Activated B cell treated with CpG ODN at 0.5 μM for 24 hours (primary cell): ENCODE results near the gene VDAC2. TPM values are rescaled to one million over a fixed set of nuclear protein-coding genes. Genes with fewer than 3 reads are reported as not detected.
"Not testable (repeated sequence)": the region's sequence is repeated elsewhere in the genome, so short reads cannot be mapped to it uniquely, and the experiment has no call there.

Experiments
- ATAC-seq: fragments of 200-7000 bp; cut with Tn5 transposase; one replicate; pipeline ENCODE4 v1.10.0; 2021; ENCODE audit warnings: low read depth, mild to moderate bottlenecking, moderate library complexity
- CTCF ChIA-PET: fragments of 350-600 bp; sonication (Branson Sonifier 250); formaldehyde crosslinking; loops from one replicate; lab custom pipeline; 2021; ENCODE audit warnings: antibody characterized with exemption; lab: Charles Lee
- POLR2A ChIA-PET: fragments of 350-600 bp; sonication (Branson Sonifier 250); formaldehyde crosslinking; loops from one replicate; lab custom pipeline; 2021; ENCODE audit warnings: antibody characterized with exemption; lab: Charles Lee
- DNase-seq: peaks from one replicate; pipeline ENCODE4 v3.0.0; 2022
- H3K27ac Mint-ChIP-seq: one replicate; pipeline ENCODE4 v1.8.0; 2020; ENCODE audit warnings: mixed read lengths
- H3K27me3 Mint-ChIP-seq: one replicate; pipeline ENCODE4 v1.8.0; 2021; ENCODE audit warnings: mixed read lengths
- H3K36me3 Mint-ChIP-seq: one replicate; pipeline ENCODE4 v1.8.0; 2021; ENCODE audit warnings: low read depth, mixed read lengths
- H3K4me1 Mint-ChIP-seq: one replicate; pipeline ENCODE4 v1.8.0; 2021; ENCODE audit warnings: mixed read lengths
- H3K4me3 Mint-ChIP-seq: one replicate; pipeline ENCODE4 v1.8.0; 2020; ENCODE audit warnings: mild to moderate bottlenecking, mixed read lengths
- H3K9me3 Mint-ChIP-seq: one replicate; pipeline ENCODE4 v1.8.0; 2020; ENCODE audit warnings: mixed read lengths
- intact Hi-C: fragments of 100-400 bp; cut with micrococcal nuclease; formaldehyde crosslinking; loops from one replicate; pipeline ENCODE4 v1.15.1; 2024
- total RNA-seq: library from RNA; stranded (reverse); gene quantifications from 2 replicates; pipeline ENCODE4 v1.2.3, GENCODE V29; 2022
- TF ChIP-seq, protein P1 (sequence below): fragments of 200-600 bp; IDR thresholded peaks from one replicate; pipeline ENCODE4 v1.8.0; 2022; ENCODE audit warnings: antibody characterized with exemption, mild to moderate bottlenecking

Gene VDAC2
- total RNA-seq, 1 donor from 2014 or later = 104 TPM

GRCh38 chr10:75197906-75198305 lies 12.7 kb upstream of the VDAC2 start:
- DNase-seq (no peak), ATAC-seq (no peak)
- Mint-ChIP-seq H3K36me3 (no peaks in the 10 kb centered on the region), H3K4me3 (no peak overlapping the region), H3K9me3 (no peaks in the 10 kb centered on the region), H3K27ac (no peak overlapping the region), H3K27me3 (no peaks in the 10 kb centered on the region), H3K4me1 (no peaks in the 10 kb centered on the region)
- CTCF ChIA-PET = no interaction called here
- TF ChIP-seq, protein P1, sequence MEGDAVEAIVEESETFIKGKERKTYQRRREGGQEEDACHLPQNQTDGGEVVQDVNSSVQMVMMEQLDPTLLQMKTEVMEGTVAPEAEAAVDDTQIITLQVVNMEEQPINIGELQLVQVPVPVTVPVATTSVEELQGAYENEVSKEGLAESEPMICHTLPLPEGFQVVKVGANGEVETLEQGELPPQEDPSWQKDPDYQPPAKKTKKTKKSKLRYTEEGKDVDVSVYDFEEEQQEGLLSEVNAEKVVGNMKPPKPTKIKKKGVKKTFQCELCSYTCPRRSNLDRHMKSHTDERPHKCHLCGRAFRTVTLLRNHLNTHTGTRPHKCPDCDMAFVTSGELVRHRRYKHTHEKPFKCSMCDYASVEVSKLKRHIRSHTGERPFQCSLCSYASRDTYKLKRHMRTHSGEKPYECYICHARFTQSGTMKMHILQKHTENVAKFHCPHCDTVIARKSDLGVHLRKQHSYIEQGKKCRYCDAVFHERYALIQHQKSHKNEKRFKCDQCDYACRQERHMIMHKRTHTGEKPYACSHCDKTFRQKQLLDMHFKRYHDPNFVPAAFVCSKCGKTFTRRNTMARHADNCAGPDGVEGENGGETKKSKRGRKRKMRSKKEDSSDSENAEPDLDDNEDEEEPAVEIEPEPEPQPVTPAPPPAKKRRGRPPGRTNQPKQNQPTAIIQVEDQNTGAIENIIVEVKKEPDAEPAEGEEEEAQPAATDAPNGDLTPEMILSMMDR = no peak
- POLR2A ChIA-PET = no interaction called here
- intact Hi-C loops = no loop called here

DNA sequence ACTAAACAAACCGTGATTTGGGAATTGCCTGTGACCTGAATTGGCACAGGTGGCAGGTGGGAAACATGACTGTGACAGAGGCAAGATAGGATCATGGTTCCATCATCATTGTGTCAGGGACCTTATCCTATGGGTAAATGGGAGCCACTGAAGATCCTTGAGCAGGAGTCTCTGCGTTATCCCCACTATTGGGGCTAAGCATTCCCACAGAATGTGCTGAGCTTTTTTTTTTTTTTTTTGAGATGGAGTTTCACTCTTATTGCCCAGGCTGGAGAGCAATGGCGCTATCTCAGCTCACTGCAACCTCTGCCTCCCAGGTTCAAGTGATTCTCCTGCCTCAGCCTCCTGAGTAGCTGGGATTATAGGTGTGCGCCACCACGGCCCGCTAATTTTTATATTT lies 10.6 kb upstream of the VDAC2 start:
- H3K27me3 Mint-ChIP-seq, H3K4me1 Mint-ChIP-seq, H3K4me3 Mint-ChIP-seq, CTCF ChIA-PET, H3K27ac Mint-ChIP-seq, H3K9me3 Mint-ChIP-seq, DNase-seq, ATAC-seq, intact Hi-C loops, H3K36me3 Mint-ChIP-seq: not testable (repeated sequence)
- POLR2A ChIA-PET = interaction anchor here (0.5 to 0.6 kb wide), 2 partner anchors 25 to 26 kb away, joined by 3 to 4 read pairs; no protein-coding TSS in a partner anchor

GRCh38 chr10:75201793-75202307 lies 8.7 kb upstream of the VDAC2 start:
- Mint-ChIP-seq H3K9me3 (no peaks in the 10 kb centered on the region), H3K4me3 (no peak overlapping the region)
- TF ChIP-seq, protein P1 = no peak

DNA sequence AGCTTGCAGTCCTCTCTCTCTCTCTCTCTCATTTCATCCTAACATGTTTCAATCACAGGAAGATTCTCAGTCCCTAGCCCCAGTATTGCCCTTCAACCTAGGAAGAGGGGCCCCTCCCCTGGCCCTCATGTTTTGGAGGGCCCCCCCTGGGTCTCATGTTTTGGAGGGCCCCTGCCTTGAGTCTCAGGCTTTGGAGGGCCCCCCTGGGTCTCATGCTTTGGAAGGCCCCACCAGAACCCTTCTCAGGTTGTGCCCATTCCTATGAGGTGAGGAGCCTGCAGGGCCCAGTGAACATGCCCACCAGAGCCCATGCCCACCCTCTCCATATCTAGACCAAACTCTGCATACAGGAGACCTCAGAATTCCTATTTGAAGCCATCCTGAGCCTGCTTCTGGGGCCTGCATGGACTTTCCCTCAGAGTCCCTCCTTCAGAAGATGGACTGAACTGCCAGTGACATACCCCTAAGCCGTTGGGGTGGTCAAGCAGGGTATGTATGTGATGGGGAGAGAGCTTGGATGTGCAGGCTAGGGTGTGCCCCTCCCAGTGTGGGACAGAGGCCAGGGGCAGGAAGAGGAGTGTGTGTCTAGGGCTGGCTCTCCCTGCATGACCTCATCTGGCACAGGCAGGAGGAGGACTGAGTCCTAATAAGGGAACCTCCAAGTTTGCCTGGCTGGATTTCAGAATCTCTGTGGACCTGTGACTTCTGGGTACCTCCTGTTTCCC lies 8.1 kb upstream of the VDAC2 start:
- Mint-ChIP-seq H3K9me3 (no peaks in the 10 kb centered on the region), H3K27ac (no peak overlapping the region), H3K36me3 (no peaks in the 10 kb centered on the region), H3K4me3 (no peak overlapping the region), H3K27me3 (no peaks in the 10 kb centered on the region), H3K4me1 (no peaks in the 10 kb centered on the region)
- intact Hi-C loops = no loop called here
- ChIA-PET CTCF (no interaction called here), POLR2A (interaction anchor here (0.8 kb wide), 1 partner anchor 8 kb away, joined by 3 read pairs; the partner anchor contains the start of gene VDAC2)
- DNase-seq = no peak
- ATAC-seq = no peak
- TF ChIP-seq, protein P1 = no peak

More at GRCh38 chr10:75201793-75202307, 8.7 kb upstream of the VDAC2 start:
- Mint-ChIP-seq H3K27me3 (no peaks in the 10 kb centered on the region), H3K4me1 (no peaks in the 10 kb centered on the region), H3K36me3 (no peaks in the 10 kb centered on the region), H3K27ac (no peak overlapping the region)
- intact Hi-C loops = no loop called here
- CTCF ChIA-PET = no interaction called here
- no peak for DNase-seq
- POLR2A ChIA-PET = interaction anchor here (0.8 kb wide), 1 partner anchor 9 kb away, joined by 3 read pairs; the partner anchor contains the start of gene VDAC2
- no peak for ATAC-seq

- H3K27me3 Mint-ChIP-seq, H3K4me3 Mint-ChIP-seq, H3K27ac Mint-ChIP-seq, H3K4me1 Mint-ChIP-seq, DNase-seq, H3K9me3 Mint-ChIP-seq, CTCF ChIA-PET, H3K36me3 Mint-ChIP-seq, ATAC-seq, POLR2A ChIA-PET, intact Hi-C loops: not testable (repeated sequence)
Observed at GRCh38 chr10:75203046-75203620, 7.5 kb upstream of the VDAC2 start.

- H3K4me1 Mint-ChIP-seq = no peaks in the 10 kb centered on the region
- no peak overlapping the region for H3K4me3 Mint-ChIP-seq
- POLR2A ChIA-PET = no interaction called here
Observed at GRCh38 chr10:75203724-75204123, 6.9 kb upstream of the VDAC2 start.

More at GRCh38 chr10:75203724-75204123, 6.9 kb upstream of the VDAC2 start:
- Mint-ChIP-seq H3K27me3 (no peaks in the 10 kb centered on the region), H3K27ac (no peak overlapping the region), H3K36me3 (no peaks in the 10 kb centered on the region), H3K9me3 (no peaks in the 10 kb centered on the region)
- DNase-seq = no peak
- no peak for ATAC-seq
- CTCF ChIA-PET = no interaction called here
- TF ChIP-seq, protein P1 = no peak
- intact Hi-C loops = no loop called here
